ENCODE results near the gene BRD7.

DNA sequence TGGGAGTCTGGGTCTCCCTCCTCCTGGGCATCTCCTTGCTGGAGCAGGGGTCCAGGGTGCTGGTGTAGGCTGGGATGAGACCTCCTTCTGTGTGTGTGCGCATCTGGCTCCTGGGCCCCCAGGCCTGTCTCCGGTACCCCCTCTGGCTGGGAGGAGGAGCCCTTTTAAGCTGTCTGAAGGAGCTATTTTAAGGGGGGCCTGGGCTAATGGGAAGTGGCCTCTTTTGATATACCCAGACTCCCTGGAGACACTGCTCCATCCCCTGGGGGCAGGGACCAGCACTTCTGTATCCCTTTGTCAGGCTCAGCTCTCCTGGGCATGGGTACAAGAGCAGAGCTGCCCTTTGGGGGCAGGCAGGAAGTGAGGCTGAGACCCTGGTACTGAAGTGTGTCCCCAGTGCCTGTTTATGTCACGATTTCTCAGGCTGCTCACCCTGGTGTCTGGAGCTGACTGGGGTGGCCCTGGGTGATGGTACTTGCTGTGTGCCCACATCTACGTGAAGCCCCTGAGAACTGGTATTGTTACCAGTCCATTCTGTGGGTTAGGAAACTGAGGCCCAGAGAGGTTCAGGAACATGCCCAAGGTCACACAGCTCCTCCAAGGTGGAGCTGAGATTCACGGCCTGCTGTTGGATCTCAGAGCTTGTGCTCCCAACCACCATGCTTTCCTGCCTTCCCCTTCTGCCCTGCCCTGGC, 96.0 kb downstream of the BRD7 start:
- TF ChIP-seq, protein P1, sequence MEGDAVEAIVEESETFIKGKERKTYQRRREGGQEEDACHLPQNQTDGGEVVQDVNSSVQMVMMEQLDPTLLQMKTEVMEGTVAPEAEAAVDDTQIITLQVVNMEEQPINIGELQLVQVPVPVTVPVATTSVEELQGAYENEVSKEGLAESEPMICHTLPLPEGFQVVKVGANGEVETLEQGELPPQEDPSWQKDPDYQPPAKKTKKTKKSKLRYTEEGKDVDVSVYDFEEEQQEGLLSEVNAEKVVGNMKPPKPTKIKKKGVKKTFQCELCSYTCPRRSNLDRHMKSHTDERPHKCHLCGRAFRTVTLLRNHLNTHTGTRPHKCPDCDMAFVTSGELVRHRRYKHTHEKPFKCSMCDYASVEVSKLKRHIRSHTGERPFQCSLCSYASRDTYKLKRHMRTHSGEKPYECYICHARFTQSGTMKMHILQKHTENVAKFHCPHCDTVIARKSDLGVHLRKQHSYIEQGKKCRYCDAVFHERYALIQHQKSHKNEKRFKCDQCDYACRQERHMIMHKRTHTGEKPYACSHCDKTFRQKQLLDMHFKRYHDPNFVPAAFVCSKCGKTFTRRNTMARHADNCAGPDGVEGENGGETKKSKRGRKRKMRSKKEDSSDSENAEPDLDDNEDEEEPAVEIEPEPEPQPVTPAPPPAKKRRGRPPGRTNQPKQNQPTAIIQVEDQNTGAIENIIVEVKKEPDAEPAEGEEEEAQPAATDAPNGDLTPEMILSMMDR (IDR thresholded peaks at IDR 0.05 in 8 of 11, conservative IDR thresholded peaks at IDR 0.05 in 3 of 11): no peak
- TF ChIP-seq POLR2AphosphoS5 (IDR thresholded peaks at IDR 0.05): no peak
- no peak for TF ChIP-seq POLR2A (IDR thresholded peaks at IDR 0.05)
